Activated naive CD8-positive, alpha-beta T cell treated with anti-CD3 and anti-CD28 coated beads, Interleukin-2, amount 50 U/mL, for 24 hours (primary cell): Measurements from ENCODE around the gene PRDM2.

Experiments used
- ATAC-seq: fragments of 150-1000 bp; cut with Tn5 transposase; one replicate; pipeline ENCODE4 v1.10.0; 2021
- DNase-seq: peaks from one replicate; pipeline ENCODE4 v3.0.0; 2021
- H3K27ac Mint-ChIP-seq: one replicate; pipeline ENCODE4 v1.8.0; 2021; ENCODE audit warnings: mild to moderate bottlenecking, mixed read lengths
- H3K27me3 Mint-ChIP-seq: one replicate; pipeline ENCODE4 v1.8.0; 2021; ENCODE audit warnings: mixed read lengths
- H3K36me3 Mint-ChIP-seq: one replicate; pipeline ENCODE4 v1.8.0; 2021; ENCODE audit warnings: low read depth, mixed read lengths
- H3K4me1 Mint-ChIP-seq: one replicate; pipeline ENCODE4 v1.8.0; 2021; ENCODE audit warnings: mixed read lengths
- H3K4me3 Mint-ChIP-seq: one replicate; pipeline ENCODE4 v1.8.0; 2021; ENCODE audit warnings: mild to moderate bottlenecking, moderate library complexity, mixed read lengths
- H3K9me3 Mint-ChIP-seq: one replicate; pipeline ENCODE4 v1.8.0; 2021; ENCODE audit warnings: mixed read lengths

PRDM2 gene

DNA sequence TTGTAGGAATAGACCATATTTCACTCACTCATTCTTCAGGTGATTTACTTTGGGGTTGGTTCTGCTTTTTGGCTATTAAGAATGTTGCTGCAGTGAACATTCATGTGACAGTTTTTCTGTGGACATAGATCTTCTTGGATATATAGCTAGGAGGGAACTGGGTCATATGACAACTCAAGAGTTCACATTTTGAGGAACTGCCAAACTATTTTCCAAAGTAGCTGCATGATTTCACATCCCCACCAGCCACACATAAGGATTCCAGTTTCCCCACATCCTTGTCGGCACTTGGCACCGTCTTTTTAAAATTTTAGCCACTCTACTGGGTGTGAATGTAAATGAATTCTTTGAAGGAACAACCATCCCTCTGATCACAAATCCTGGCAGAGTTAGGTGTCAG lies 126.0 kb downstream of the PRDM2 start:
- H3K27ac Mint-ChIP-seq, result no peak overlapping the region
- H3K9me3 Mint-ChIP-seq, result no peaks in the 10 kb centered on the region
- ATAC-seq, result no peak
- no peak for DNase-seq
- H3K4me3 Mint-ChIP-seq, result no peak overlapping the region
- no peaks in the 10 kb centered on the region for H3K27me3 Mint-ChIP-seq
- no peaks in the 10 kb centered on the region for H3K4me1 Mint-ChIP-seq
- peaks cover 4% of the 10 kb centered on the region for H3K36me3 Mint-ChIP-seq

DNA sequence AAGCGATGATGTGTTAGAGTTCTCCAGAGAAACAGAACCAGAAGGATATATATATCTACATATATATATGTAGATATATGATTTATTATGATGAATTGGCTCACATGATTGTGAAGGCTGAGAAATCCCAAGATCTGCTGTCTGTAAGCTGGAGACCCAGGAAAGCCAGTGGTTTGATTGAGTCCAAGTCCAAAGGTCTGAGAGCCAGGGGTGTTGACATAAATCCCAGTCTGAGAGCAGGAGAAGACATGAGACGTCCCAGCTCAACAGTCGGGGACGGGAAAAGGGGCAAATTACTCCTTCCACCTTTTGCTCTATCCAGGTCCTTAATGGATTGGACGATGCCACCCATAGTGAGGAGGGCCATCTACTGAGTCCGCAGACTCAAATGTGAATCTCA lies 126.6 kb downstream of the PRDM2 start:
- ATAC-seq, result no peak
- Mint-ChIP-seq H3K27ac (no peak overlapping the region), H3K4me3 (no peak overlapping the region), H3K36me3 (peaks cover 4% of the 10 kb centered on the region), H3K4me1 (no peaks in the 10 kb centered on the region), H3K9me3 (no peaks in the 10 kb centered on the region), H3K27me3 (no peaks in the 10 kb centered on the region)
- no peak for DNase-seq

- DNase-seq, result peak; percentile 51
- Mint-ChIP-seq H3K4me3 (no peak overlapping the region), H3K27ac (no peak overlapping the region), H3K36me3 (no peaks in the 10 kb centered on the region), H3K4me1 (no peaks in the 10 kb centered on the region), H3K27me3 (no peaks in the 10 kb centered on the region), H3K9me3 (no peaks in the 10 kb centered on the region)
- peak; percentile 46 for ATAC-seq
These were observed 128.6 kb downstream of the PRDM2 start for GRCh38 chr1:13828454-13829151.

DNA sequence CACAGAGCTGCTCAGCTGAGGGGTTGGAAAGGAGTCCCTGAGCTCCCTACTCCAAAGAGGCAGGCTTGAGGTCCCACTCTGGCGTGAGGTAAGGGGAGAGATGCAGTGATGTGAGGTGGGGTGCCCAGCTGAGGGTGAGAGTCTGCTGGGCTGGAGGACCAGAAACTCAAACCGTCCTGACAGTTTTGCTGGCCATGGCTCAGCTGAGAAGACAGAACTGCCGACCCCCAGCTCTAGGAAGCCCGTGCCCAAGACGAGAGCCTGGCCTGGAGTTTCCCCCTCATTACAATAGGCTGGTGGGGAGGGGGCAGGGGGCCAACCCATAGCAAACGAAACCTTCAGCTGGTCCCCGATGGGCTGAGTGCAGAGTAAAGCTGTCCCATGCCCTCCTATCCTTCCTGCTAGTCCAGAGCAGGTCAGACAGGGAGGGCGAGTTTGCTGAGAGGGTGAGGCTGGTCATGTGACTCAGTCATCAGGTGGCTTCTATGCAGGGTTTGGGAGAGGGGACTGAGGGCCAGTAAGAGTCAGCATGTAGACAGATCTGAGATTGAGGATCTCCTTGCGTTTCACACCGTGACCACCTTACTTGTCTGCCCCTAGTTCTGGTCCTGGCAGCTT lies 129.3 kb downstream of the PRDM2 start:
- no peak for ATAC-seq
- H3K4me1 Mint-ChIP-seq, result no peaks in the 10 kb centered on the region
- no peaks in the 10 kb centered on the region for H3K9me3 Mint-ChIP-seq
- no peak overlapping the region for H3K4me3 Mint-ChIP-seq
- no peaks in the 10 kb centered on the region for H3K36me3 Mint-ChIP-seq
- no peak overlapping the region for H3K27ac Mint-ChIP-seq
- H3K27me3 Mint-ChIP-seq, result no peaks in the 10 kb centered on the region
- no peak for DNase-seq

GRCh38 chr1:13830170-13830569 lies 130.2 kb downstream of the PRDM2 start:
- H3K27me3 Mint-ChIP-seq, result no peaks in the 10 kb centered on the region
- no peak for DNase-seq
- H3K4me3 Mint-ChIP-seq, result no peak overlapping the region
- no peak overlapping the region for H3K27ac Mint-ChIP-seq
- no peaks in the 10 kb centered on the region for H3K4me1 Mint-ChIP-seq
- ATAC-seq, result no peak
- no peaks in the 10 kb centered on the region for H3K36me3 Mint-ChIP-seq
- no peaks in the 10 kb centered on the region for H3K9me3 Mint-ChIP-seq

- Mint-ChIP-seq H3K27me3 (no peaks in the 10 kb centered on the region), H3K9me3 (no peaks in the 10 kb centered on the region), H3K4me1 (no peaks in the 10 kb centered on the region), H3K27ac (no peak overlapping the region), H3K4me3 (no peak overlapping the region), H3K36me3 (no peaks in the 10 kb centered on the region)
- no peak for ATAC-seq
- DNase-seq, result no peak
These were observed 130.8 kb downstream of the PRDM2 start for GRCh38 chr1:13830616-13831280.

DNA sequence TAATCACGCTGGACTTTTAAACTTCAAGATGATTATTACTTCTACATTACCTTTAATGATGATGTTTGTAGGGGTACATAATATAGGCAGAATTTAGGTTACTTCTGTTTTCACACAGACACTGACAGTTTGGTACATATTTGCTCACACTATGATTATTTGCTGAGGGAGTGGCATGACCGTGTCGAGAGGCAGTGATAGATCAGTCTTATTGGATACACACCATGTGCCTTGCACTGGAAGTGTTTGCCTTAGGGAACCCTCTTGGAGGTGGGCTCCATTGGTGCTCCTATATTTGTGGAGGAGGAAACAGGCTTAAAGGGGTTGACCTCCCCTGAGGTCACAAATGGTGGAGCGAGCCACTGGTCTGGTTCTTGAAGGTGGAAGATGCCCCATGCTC lies 132.1 kb downstream of the PRDM2 start:
- no peak for ATAC-seq
- H3K36me3 Mint-ChIP-seq, result no peaks in the 10 kb centered on the region
- H3K4me3 Mint-ChIP-seq, result no peak overlapping the region
- no peak overlapping the region for H3K27ac Mint-ChIP-seq
- DNase-seq, result no peak
- no peaks in the 10 kb centered on the region for H3K4me1 Mint-ChIP-seq
- no peaks in the 10 kb centered on the region for H3K9me3 Mint-ChIP-seq
- peaks cover 2% of the 10 kb centered on the region for H3K27me3 Mint-ChIP-seq

GRCh38 chr1:13832536-13832935 lies 132.5 kb downstream of the PRDM2 start:
- H3K27me3 Mint-ChIP-seq, result peaks cover 2% of the 10 kb centered on the region
- no peak overlapping the region for H3K27ac Mint-ChIP-seq
- ATAC-seq, result no peak
- no peaks in the 10 kb centered on the region for H3K4me1 Mint-ChIP-seq
- H3K4me3 Mint-ChIP-seq, result no peak overlapping the region
- no peaks in the 10 kb centered on the region for H3K9me3 Mint-ChIP-seq
- H3K36me3 Mint-ChIP-seq, result no peaks in the 10 kb centered on the region
- no peak for DNase-seq

DNA sequence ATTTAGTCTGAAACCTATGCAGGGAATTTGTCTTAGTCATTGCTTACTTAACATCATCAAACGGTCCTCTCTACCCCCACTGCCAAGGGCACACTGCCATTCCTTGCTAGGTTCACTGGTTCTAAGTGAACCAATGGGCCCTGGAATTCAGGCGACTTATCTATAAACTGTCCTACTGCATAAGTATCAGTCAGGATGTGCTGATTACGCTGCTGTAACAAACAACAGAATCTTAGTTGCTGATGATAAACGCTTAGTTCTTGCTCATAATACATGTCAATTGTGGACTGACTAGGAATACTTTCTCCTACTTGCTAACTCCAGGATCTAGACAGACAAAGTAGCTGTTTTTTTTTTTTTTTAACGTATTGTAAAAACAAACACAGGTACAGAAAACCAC lies 136.1 kb downstream of the PRDM2 start:
- Mint-ChIP-seq H3K9me3 (no peaks in the 10 kb centered on the region), H3K4me1 (no peaks in the 10 kb centered on the region), H3K36me3 (no peaks in the 10 kb centered on the region), H3K4me3 (no peak overlapping the region), H3K27ac (no peak overlapping the region), H3K27me3 (peaks cover 13% of the 10 kb centered on the region)
- DNase-seq (no peak), ATAC-seq (no peak)

GRCh38 chr1:13836631-13837030 lies 136.6 kb downstream of the PRDM2 start:
- Mint-ChIP-seq H3K4me1 (no peaks in the 10 kb centered on the region), H3K4me3 (no peak overlapping the region), H3K27ac (no peak overlapping the region), H3K9me3 (no peaks in the 10 kb centered on the region), H3K36me3 (no peaks in the 10 kb centered on the region), H3K27me3 (peaks cover 13% of the 10 kb centered on the region)
- no peak for ATAC-seq
- no peak for DNase-seq

GRCh38 chr1:13838236-13838635 lies 138.2 kb downstream of the PRDM2 start:
- ATAC-seq (no peak), DNase-seq (no peak)
- H3K4me1 Mint-ChIP-seq, result no peaks in the 10 kb centered on the region
- H3K9me3 Mint-ChIP-seq, result no peaks in the 10 kb centered on the region
- no peak overlapping the region for H3K27ac Mint-ChIP-seq
- H3K27me3 Mint-ChIP-seq, result peaks cover 18% of the 10 kb centered on the region
- H3K36me3 Mint-ChIP-seq, result no peaks in the 10 kb centered on the region
- no peak overlapping the region for H3K4me3 Mint-ChIP-seq

DNA sequence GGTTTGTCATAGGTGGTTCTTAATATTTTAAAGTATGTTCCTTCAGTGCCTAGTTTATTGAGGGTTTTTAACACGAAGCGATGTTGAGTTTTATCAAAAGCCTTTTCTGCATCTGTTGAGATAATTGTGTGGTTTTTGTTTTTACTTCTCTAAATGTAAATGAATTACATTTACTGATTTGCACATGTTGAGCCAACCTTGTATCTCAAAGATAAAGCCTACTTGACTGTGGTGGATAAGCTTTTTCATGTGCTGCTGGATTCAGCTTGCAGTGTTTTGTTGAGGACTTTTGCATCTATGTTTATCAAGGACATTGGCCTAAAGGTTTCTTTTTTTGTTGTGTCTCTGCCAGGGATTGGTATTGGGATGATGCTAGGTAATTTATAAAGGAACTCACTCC lies 142.5 kb downstream of the PRDM2 start:
- DNase-seq, result no peak
- Mint-ChIP-seq H3K27ac (no peak overlapping the region), H3K9me3 (no peaks in the 10 kb centered on the region), H3K4me3 (no peak overlapping the region), H3K27me3 (peaks cover 25% of the 10 kb centered on the region), H3K4me1 (no peaks in the 10 kb centered on the region), H3K36me3 (no peaks in the 10 kb centered on the region)
- ATAC-seq, result no peak

GRCh38 chr1:13851726-13852125 lies 151.7 kb downstream of the PRDM2 start:
- no peak for DNase-seq
- Mint-ChIP-seq H3K27ac (no peak overlapping the region), H3K36me3 (peaks cover 2% of the 10 kb centered on the region), H3K9me3 (peaks cover 8% of the 10 kb centered on the region), H3K4me3 (no peak overlapping the region), H3K4me1 (no peaks in the 10 kb centered on the region), H3K27me3 (peaks cover 8% of the 10 kb centered on the region)
- no peak for ATAC-seq

DNA sequence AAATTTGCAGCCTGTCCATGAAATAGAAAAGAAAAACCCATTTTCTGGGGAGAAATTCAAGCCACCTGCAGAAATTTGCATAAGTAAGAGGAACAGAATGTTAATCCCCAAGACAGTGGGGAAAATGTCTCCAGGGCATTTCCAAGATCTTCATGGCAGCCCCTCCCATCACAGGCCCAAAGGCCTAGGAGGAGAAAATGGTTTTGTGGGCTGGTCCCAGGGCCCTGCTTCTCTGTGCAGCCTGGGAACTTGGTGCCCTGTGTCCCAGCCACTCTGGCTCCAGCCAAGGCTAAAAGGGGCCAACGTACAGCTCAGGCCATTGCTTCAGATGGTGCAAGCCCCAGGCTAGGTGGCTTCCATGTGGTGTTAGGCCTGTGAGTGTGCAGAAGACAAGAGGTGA lies 155.6 kb downstream of the PRDM2 start:
- no peaks in the 10 kb centered on the region for H3K4me1 Mint-ChIP-seq
- peaks cover 2% of the 10 kb centered on the region for H3K36me3 Mint-ChIP-seq
- H3K9me3 Mint-ChIP-seq, result peaks cover 18% of the 10 kb centered on the region
- DNase-seq (no peak), ATAC-seq (no peak)
- H3K4me3 Mint-ChIP-seq, result no peak overlapping the region
- H3K27me3 Mint-ChIP-seq, result peaks cover 10% of the 10 kb centered on the region
- no peak overlapping the region for H3K27ac Mint-ChIP-seq

GRCh38 chr1:13860031-13860430 lies 160.0 kb downstream of the PRDM2 start:
- Mint-ChIP-seq H3K27ac (no peak overlapping the region), H3K4me1 (no peaks in the 10 kb centered on the region), H3K9me3 (peaks cover 18% of the 10 kb centered on the region), H3K4me3 (no peak overlapping the region), H3K36me3 (peaks cover 2% of the 10 kb centered on the region), H3K27me3 (peaks cover 10% of the 10 kb centered on the region)
- ATAC-seq (no peak), DNase-seq (no peak)
